GM12878 (cell line): ENCODE results near the gene EPHA4.

ENCODE experiments used
- CTCF ChIP-seq, 3 experiments: IDR thresholded peaks in 2 of 3; conservative IDR thresholded peaks in 1 of 3; 2 replicates each; pipeline ENCODE4 v1.5.1; 2011; ENCODE audit warnings: low read depth in 3 of 3, low read length in 3 of 3, mild to moderate bottlenecking in 3 of 3, control low read depth in 2 of 3, moderate library complexity in 2 of 3, inconsistent platforms in 1 of 3, mixed read lengths in 1 of 3; ENCODE audit not compliant: control insufficient read depth in 2 of 3, insufficient read depth in 1 of 3; ENCODE audit errors: extremely low read depth in 1 of 3
- POLR2A ChIP-seq: IDR thresholded peaks from 2 replicates; pipeline ENCODE4 v1.6.1; 2011; ENCODE audit warnings: low read depth, mild to moderate bottlenecking, low read length
- RFX5 ChIP-seq: IDR thresholded peaks from 2 replicates; pipeline ENCODE4 v1.6.1; 2011; ENCODE audit warnings: low read depth, low read length, improper control_type of control experiment
- TAF1 ChIP-seq: IDR thresholded peaks from 2 replicates; pipeline ENCODE4 v1.6.1; 2011; ENCODE audit warnings: mild to moderate bottlenecking, low read depth, low read length, borderline replicate concordance

GRCh38 chr2:221513232-221513631, 58.9 kb downstream of the EPHA4 start:
- no peak for TF ChIP-seq RFX5
- TF ChIP-seq POLR2A: no peak
- TF ChIP-seq TAF1: no peak
- TF ChIP-seq CTCF (IDR thresholded peaks at IDR 0.05 in 2 of 3, conservative IDR thresholded peaks at IDR 0.05 in 1 of 3; ENCODE audit: control insufficient read depth in 2 of 3, extremely low read depth in 1 of 3, insufficient read depth in 1 of 3, low read depth in 3 of 3, low read length in 3 of 3): no peak
